GM19023 (cell line): ENCODE data around the gene MCAT.
"Not testable (repeated sequence)": the region's sequence is repeated elsewhere in the genome, so short reads cannot be mapped to it uniquely, and the experiment has no call there.

Experiments used
- ATAC-seq: cut with Tn5 transposase; IDR thresholded peaks from one replicate; pipeline ENCODE4 v1.9.1; 2021; ENCODE audit warnings: mild to moderate bottlenecking, moderate library complexity; ENCODE audit not compliant: unreplicated experiment

Gene MCAT

GRCh38 chr22:43128928-43129424 is 14.2 kb downstream of the MCAT start:
- no peak for ATAC-seq

GRCh38 chr22:43128116-43128515 is 15.1 kb downstream of the MCAT start:
- no peak for ATAC-seq

DNA sequence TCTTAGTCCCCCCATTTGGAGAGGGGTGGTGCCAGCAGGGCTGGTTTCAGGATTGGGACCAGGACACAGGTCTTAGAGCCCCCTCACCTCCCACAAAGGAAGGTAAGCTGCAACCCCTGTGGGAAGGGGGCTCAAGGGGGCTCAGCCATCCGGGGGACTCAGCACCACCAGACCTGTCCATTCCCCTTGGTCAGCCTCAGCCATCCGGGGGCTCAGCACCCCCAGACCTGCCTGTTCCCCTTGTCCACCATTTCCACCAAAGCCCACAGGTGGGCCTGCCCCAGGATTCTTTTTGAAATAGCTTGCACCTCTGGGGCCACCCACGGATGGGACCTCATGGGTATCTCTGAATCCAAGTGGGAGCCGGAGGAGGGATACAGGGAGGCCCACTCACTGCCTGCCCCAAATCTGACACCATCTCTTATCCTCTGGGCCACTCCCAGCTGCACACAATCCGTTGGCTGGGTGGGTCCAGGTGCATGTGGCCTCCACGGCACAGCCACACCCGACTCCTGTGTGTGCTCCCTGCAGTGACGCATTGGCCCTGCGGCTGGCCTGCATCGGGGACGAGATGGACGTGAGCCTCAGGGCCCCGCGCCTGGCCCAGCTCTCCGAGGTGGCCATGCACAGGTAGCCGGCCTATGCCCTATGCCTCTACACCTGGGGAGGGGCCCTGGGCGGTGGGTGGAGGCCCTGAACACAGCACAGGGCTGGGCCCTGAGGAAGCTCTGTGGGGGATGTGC is 15.9 kb downstream of the MCAT start:
- ATAC-seq: no peak

DNA sequence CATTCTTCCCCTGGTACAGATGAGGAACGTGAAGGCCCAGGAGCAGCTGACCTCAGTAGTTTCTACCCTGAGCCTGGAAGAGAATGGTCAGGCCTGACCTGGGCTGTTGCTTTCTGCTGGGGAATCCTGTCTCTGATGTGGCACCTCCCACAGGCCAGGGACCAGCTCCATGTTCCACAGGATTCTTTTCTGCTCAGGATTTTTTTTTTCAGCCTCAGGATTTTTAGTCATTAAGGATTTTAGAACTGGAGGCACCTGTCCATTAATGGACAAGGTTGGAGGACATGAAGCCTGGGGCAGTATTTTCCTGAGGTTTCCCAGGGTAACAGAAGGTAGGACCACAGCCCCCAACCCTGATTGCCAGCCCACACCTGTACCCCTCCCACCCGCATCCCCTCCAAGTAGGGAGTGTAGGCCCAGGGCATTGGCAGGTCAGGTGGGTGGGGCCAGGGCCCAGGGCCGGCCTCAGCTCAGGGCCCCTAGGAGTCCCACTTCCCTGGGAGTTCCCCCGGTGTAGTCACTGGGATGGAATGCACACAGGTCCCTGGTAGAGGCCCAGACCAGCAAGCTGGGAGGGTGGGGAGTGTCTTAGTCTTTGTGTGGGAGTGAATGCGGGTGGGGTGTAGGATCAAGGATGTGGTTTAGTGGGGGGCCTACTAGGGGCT is 16.6 kb downstream of the MCAT start:
- no peak for ATAC-seq

DNA sequence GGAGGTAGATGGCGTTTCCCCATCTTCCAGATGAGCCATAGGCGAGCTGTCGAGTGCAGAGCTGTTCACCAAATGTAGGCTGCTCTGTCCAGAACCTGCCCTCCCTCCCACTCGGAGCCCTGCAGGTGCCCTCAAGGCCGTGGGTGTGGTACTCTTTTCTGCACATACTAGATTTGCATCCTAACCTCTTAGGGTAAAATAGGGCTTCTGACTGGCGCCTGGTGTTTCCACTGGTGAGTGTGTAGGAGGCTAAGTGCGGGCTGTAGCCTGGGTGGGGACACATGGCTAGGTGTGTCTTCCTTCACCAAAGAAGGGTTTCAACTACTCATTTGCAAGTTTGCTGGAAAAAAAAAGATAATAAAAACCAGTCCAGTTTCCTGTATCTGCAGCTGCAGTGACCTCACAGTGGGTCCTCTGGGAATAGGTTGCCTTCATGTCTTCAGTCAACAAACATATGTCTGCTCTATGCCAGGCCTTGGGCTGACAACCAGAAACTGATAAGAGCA is 24.2 kb downstream of the MCAT start:
- ATAC-seq: peak; percentile 70

DNA sequence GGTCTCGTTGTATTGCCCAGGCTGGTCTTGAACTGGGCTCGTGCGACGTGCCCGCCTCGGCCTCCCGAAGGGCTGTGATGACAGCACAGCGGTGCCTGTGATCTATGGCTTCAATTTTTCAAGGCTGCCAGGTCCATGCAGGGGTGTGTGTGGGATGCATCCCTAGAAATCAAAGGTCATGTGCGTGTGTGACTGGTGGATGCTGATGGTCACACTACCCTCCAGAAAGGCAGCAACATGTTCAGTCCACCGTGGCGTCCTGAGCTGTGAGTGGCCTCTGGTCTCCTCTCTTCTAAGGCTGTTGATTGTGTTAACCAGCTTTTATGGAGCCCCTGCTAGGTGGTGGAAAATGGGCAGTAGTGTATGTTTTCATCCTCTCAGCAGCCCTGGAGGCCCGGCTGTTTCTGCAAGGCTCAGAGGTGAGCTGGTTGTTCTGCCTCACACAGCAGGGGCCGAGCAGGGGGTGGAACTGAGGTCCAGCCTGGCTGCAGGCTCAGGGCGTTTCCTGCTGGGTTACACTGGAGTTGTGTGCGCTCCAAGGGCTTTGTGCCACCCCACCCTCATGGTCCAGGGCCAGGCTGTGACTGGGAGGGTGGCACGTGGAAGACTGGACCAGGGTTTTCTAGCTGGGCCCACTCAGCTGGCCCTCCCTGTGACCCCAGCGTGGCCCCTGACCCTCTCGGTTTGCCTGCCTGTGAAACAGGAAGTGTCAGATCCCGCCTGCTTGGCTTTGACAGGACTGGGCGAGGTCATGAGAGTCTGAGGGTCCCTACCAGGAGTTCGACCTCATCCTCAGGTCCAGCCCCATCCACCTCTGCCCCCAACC is 25.0 kb downstream of the MCAT start:
- ATAC-seq: peak; percentile 18

DNA sequence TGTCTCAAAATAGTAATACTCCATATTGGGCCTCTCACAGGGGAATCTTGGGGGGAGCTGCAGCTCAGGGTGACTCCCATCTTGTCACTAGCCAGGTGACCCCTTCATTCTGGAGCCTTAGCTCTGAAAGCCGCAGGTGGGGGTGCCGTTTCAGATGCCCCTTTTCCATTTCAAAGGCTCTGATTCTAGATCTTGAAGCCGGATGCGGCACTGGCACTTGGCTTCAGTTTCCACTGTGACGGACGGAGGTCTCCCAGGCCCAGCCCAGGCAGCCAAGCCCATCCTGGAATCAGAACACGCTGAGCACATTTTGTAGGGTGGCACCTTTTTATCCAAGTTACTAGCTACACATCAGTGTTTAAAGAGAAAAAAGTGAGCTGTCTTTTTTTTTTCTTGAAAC is 26.3 kb downstream of the MCAT start:
- no peak for ATAC-seq

DNA sequence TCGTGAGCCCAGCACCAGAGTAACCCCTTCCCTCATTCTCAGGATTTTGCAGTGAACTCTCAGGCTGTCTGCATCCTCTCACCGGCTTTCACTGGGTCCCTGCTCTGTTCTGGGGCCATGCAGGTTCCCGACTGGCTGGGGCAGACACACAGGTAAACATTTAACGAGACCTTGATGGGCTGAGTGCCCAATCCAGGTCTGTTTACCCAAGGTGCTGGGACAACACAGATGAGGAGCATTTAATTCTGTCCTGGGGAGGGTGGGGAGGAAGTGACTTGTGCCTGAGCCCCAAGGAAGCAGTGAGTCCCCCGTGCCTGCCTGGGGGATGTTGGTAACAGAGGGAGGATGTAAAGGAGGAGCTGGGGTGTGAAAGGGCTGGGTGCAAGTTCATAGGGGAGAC is 28.2 kb downstream of the MCAT start:
- no peak for ATAC-seq

GRCh38 chr22:43113526-43114251 is 29.5 kb downstream of the MCAT start:
- no peak for ATAC-seq

GRCh38 chr22:43110927-43111623 is 32.1 kb downstream of the MCAT start:
- no peak for ATAC-seq

DNA sequence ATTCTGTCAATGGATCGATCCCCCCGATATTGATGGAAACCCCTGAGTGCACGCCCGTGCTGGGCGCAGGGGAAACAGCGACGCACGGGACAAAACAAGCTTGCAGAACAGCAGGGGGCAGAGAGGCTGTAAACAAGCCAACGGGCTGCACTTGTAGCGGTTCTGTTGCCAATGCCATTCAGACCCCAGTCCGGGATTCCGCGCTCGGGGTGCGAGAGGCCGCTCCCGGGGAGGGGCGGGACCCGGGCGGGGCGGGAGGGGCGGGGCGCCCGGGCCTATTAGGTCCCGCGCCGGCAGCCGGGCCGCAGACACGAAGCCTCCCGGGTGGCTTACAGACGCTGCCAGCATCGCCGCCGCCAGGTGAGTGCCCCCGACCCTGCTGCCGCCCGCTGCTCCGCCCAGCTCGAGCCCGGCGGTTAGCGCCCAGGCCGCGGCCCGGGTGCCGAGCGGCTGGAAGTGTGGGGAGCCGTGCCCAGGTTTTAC is 32.7 kb downstream of the MCAT start, which contains the start of gene BIK:
Gene BIK (plus strand): TSS at position 307 of the 483 bp plus-strand sequence. CDS start 13,273 bp downstream, outside the sequence.
- no peak for ATAC-seq

DNA sequence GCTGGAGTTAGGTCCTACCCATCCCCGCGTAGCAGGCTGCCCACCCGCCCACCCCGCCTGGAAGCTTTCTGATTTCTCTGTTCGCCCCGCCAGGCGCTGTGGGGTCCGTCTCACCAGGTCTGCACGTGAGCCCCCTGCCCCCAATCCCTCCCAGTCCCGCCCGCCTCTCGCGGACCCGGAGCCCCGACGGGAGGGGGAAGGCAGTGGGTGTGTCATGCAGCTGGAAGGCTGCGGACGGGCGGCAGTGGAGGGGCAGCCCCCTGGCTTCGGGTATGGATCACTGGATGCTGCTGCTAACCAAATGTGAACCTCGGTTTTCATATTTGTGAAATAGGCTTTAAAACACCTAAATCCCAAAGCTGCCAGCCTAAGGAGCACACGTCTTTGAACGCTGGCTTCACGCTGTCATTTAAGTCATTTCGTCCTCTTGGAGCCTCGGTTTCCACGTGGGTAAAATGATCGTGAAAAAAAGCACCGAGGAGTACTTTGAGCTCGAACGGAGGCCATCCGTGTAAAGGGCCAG is 33.2 kb downstream of the MCAT start:
- no peak for ATAC-seq

- ATAC-seq: no peak
Measured at GRCh38 chr22:43109511-43109910, 33.7 kb downstream of the MCAT start.

GRCh38 chr22:43106302-43106701 is 36.9 kb downstream of the MCAT start:
- ATAC-seq: no peak

- not testable (repeated sequence) for ATAC-seq
Measured at GRCh38 chr22:43104950-43105349, 38.2 kb downstream of the MCAT start.

GRCh38 chr22:43104056-43104625 is 39.1 kb downstream of the MCAT start:
- not testable (repeated sequence) for ATAC-seq

DNA sequence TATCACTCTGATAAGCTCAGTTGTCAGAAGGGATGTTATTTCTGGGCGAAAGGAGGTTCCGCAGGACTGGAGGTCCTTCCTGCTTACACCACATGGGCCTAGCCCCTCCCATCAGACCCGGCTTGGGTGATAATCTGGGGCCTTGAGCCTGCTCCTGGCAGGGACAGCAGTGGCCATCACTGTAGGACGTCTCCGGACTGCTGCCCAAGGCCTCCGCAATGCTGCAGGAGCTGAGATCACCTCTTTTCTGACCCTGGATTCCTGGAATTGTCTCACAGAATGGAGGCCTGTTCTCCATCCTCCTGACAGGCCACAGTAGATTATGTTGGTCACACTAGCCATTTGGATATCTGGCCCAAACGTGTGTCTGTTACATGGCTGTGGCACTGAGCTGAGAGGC is 41.9 kb downstream of the MCAT start:
- no peak for ATAC-seq

GRCh38 chr22:43100225-43100624 is 43.0 kb downstream of the MCAT start:
- no peak for ATAC-seq

DNA sequence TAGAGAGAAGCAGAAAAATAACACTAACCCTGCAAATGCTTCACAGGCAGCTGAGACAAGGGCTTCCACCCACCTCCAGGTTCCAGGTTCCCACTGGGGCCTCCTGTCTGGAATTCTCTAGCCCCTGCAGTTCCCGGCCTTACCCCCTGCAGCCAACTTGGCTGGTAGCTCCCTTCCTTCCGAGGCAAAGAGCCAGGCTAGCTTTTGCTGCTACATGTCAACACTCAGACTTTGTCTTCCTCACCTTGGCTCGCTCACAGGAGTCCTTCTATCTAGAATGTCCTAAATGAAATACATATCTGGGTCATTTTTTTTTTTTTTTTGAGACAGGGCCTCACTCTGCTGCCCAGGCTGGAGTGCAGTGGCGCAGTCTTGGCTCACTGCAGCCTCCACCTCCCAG is 44.1 kb downstream of the MCAT start:
- no peak for ATAC-seq
